Activated T-cell treated with anti-CD3 and anti-CD28 coated beads, Interleukin-2, amount 50 U/mL, for 1 hour (primary cell): Measurements from ENCODE around the gene CALU.

Source experiments
- DNase-seq: peaks from one replicate; pipeline ENCODE4 v3.0.0-alpha.2; 2020

Gene CALU

GRCh38 chr7:128752251-128752650 is 13.1 kb downstream of the CALU start:
- DNase-seq, result no peak

- no peak for DNase-seq
Measured at GRCh38 chr7:128755075-128755818, 16.1 kb downstream of the CALU start.

- DNase-seq, result no peak
Measured at GRCh38 chr7:128755819-128756476, 16.8 kb downstream of the CALU start.

GRCh38 chr7:128757203-128757602 is 18.0 kb downstream of the CALU start:
- no peak for DNase-seq

DNA sequence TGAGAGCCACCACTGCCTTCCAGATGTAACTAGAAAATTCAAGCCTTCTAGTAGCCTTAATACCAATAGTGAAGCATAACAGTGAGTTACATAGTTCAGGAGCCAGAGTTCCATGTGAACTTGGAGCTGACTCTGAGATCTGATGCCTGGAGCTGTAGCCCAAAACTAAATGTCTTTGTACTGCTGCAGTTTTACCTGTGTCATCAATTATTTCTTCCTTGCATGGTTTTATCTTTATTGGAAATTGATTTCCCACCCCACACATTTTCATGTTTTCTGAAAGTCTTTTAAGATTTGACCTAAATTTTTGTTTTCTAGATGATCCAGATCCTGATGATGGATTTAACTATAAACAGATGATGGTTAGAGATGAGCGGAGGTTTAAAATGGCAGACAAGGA is 19.4 kb downstream of the CALU start:
- DNase-seq, result no peak

GRCh38 chr7:128759242-128759641 is 20.1 kb downstream of the CALU start:
- DNase-seq, result no peak

DNA sequence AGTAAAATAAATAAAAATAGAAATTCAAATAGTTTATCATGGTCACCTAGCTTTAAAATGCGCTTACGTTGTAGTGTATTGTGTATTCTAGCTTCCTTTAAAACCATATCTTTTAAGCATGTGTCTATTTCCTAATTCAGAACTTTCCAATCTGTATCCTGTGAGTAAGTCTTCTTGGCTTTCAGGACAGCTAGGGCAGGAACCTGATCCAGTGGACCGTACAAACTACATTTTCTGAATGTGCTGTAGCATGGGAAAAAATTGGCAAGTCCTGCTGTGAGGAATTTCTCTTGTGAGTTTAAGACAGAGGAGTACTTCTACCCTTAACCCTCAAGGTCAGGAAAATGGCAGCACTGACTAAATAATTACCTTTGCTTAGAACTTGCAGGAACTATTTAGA is 24.4 kb downstream of the CALU start:
- DNase-seq, result no peak

- DNase-seq, result no peak
Measured at GRCh38 chr7:128767475-128768110, 28.4 kb downstream of the CALU start.

GRCh38 chr7:128770233-128770632 is 31.1 kb downstream of the CALU start:
- DNase-seq, result no peak

GRCh38 chr7:128773604-128774003 is 34.4 kb downstream of the CALU start:
- no peak for DNase-seq

- no peak for DNase-seq
Measured at GRCh38 chr7:128774029-128774689, 35.0 kb downstream of the CALU start.

GRCh38 chr7:128774921-128775320 is 35.8 kb downstream of the CALU start:
- DNase-seq, result no peak

- no peak for DNase-seq
Measured at GRCh38 chr7:128775744-128776474, 36.8 kb downstream of the CALU start, which contains the start of gene OPN1SW. OPN1SW (minus strand) TSS chr7:128775794; CDS start chr7:128775781, 13 bp downstream.

DNA sequence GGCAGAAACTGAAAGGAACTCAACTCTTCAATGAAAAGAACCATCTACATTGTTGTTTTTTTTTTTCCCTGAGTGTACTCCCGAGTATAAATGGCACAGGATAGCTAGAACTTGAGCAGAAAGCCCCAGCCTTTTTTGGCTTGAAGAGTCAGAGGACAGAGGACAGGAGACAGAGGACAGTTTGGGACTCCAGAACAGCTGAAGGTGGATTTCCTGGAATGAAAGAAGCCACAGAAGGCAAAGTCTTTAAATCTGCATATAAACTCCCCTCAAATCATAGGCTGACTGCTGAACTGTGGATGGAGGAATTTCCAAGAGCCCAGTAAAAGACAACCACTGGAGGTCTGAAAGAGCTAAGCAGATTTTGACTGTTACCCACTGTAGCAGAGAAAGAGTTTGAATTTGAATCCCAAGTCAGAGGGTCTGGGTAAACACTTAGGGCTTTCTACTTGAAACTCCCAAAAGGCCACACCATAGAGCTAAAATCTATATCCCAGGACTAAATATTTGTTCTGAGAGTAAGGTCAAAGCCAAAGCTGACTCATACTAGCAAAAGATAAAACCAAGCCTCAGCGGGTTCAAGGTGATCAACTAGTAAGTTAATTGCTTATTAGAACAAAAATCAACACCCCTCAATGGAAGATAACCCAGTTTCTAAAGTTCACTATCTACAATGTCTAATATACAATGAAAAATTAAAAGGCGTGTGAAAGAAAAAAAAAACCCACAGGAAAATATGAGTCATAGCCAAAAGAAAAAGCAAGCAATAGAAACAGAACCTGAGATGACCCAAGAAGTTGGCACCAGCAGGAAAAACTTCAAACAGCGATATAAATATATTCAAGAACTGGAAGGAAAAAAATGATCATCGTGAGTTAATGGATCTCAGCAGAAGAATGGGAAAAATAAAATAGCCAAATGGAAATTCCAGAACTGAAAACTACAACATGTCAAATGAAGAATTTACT is 38.3 kb downstream of the CALU start:
- DNase-seq, result no peak

GRCh38 chr7:128778946-128779345 is 39.8 kb downstream of the CALU start:
- DNase-seq, result no peak

DNA sequence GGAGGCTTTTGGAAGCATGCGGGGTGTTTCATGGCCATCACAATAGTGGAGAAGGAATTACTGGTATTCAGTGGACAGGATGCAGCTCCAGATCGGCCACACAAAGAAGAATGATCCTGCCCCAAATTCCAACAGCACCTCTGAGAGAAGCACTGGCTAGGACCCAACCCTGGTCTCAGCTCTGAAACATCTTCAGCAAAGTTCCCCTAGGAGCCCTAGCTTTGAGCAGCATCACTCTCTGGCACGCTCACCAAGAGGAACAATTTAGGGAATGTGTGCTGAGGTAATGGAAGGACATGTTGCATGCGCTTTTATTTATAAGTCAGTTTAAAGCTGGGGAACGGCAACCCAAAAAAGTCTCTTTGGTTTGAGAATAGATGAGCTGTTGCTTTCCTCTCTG is 42.0 kb downstream of the CALU start:
- DNase-seq, result no peak

DNA sequence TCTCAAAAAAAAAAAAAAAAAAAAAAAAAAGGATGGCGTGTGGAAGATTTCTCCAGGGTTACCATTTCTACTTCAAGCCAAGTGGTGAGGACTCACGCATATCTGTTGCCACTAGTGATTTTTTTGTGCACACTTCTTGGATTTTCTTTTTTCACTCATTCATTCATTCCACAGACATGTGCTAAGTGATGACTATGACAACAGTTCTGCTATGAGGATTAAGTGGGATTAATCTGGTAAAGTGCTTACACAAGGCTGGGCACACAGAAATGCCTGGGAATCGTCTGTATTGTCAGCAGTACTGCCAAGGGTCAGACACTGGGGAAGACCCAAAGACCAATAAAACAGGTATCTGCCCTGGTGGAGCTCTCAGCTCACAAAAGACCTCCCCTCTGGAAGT is 42.7 kb downstream of the CALU start:
- DNase-seq, result no peak

DNA sequence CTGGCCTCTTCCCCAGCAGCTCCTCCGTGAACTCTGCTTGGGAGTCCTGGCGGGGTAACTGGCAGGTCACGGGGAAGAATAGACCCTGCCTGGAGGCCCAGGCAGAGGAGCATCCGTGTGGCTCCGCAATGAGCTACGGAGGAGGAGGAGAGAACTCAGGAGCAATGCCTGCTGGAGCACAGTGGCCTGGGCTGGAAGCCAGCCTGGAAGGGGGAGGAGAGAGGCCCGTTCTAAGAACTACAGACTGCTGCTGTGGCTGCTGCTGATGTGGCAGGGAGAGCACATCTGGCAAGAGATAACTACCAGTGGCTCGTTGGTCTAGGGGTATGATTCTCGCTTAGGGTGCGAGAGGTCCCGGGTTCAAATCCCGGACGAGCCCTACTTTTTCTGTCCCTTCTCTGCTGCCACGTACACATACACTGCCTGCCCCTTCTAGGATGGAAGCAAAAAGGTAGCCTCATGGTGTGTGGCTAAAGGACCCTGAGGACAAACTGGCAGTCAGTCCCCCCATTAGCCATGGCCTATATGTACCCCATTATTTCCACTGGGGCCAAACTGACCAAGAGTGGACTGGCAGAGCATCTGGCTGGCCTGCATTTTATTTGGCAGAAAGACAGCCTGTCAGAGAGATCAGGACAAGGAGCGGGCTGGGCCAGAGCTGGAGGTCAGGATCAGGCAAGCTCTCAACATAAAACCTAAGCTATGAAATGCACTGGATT is 44.1 kb downstream of the CALU start:
- DNase-seq, result no peak

GRCh38 chr7:128785738-128786137 is 46.6 kb downstream of the CALU start:
- no peak for DNase-seq

- no peak for DNase-seq
Measured at GRCh38 chr7:128788446-128789412, 49.6 kb downstream of the CALU start.
